ENCODE measurements around the gene CETN2. TPM values are rescaled to one million over a fixed set of nuclear protein-coding genes. Genes with fewer than 3 reads are reported as not detected.

CETN2 gene
- total and polyA plus RNA-seq, 2 donors (not counting 3 experiments of a cell fraction or from before 2014, with no cell fraction given) = 15.4 to 28.2 TPM

DNA sequence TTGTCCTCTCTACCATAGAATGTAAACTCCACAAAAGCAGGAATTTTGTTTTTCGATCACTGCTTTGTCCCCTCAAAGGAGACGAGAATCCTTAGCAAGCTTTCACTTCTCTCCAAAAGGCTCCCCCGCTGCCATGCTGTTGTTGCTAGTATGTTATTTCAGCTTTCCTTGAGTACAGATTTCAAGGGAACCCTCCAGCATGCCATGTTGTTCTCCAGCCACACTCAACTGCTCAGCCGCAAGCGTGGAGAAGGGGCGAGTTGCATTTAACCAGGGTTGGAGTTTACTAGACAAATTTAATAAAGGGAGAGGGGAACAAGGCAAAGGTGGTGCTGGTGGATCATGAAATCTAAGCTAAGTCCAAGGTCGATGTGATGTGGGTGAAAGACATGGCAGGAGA lies 23.4 kb upstream of the CETN2 start:
- Histone ChIP-seq H3K9me3 (replicated peaks; ENCODE audit: control insufficient read depth, insufficient read depth, low read length) (no peaks in the 10 kb centered on the region), H3K9ac (replicated peaks; ENCODE audit: extremely low read depth, insufficient read depth, low read length) (no peak overlapping the region), H3K4me1 (ENCODE audit: control insufficient read depth, extremely low read depth, insufficient read depth, low read length) (no peaks in the 10 kb centered on the region), H3K27ac (ENCODE audit: insufficient read depth, low read depth, low read length) (no peak overlapping the region), H4K20me1 (replicated peaks; ENCODE audit: control insufficient read depth, extremely low read depth, insufficient read depth, low read length) (no peaks in the 10 kb centered on the region), H3K9me1 (replicated peaks; ENCODE audit: control insufficient read depth, extremely low read depth, insufficient read depth, low read length) (no peaks in the 10 kb centered on the region), H3K4me2 (ENCODE audit: insufficient read depth, low read length) (no peak overlapping the region), H3K4me3 (replicated peaks in 1 of 3; ENCODE audit: insufficient read depth in 1 of 3, low read depth in 1 of 3, low read length in 3 of 3) (no peak overlapping the region), H2AFZ (ENCODE audit: low read depth, low read length) (no peak overlapping the region), H3K36me3 (ENCODE audit: control insufficient read depth in 2 of 2, extremely low read depth in 1 of 2, insufficient read depth in 2 of 2, low read length in 2 of 2) (peaks cover 0 to 4% of the 10 kb centered on the region in 2 experiments), H3K27me3 (ENCODE audit: control insufficient read depth in 2 of 2, insufficient read depth in 2 of 2, low read length in 2 of 2) (no peaks in the 10 kb centered on the region), H3K79me2 (ENCODE audit: control insufficient read depth, insufficient read depth, low read length) (no peaks in the 10 kb centered on the region)
- no peak for TF ChIP-seq POLR2A (IDR thresholded peaks at IDR 0.05; ENCODE audit: low read depth, low read length)
- TF ChIP-seq GATA2 (IDR thresholded peaks at IDR 0.05; ENCODE audit: insufficient read depth, insufficient read length, low read depth, low read length) = no peak
- no peak for TF ChIP-seq FOS (IDR thresholded peaks at IDR 0.05; ENCODE audit: borderline replicate concordance, insufficient read depth, low read length)
- no peak for TF ChIP-seq EZH2 (IDR thresholded peaks at IDR 0.05; ENCODE audit: borderline replicate concordance, low read depth, low read length, severe bottlenecking)
- TF ChIP-seq, protein P1, sequence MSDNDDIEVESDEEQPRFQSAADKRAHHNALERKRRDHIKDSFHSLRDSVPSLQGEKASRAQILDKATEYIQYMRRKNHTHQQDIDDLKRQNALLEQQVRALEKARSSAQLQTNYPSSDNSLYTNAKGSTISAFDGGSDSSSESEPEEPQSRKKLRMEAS (IDR thresholded peaks at IDR 0.05; ENCODE audit: insufficient read depth, insufficient read length) = no peak
- TF ChIP-seq POLR2AphosphoS5 (IDR thresholded peaks at IDR 0.05; ENCODE audit: insufficient read depth, low read depth, low read length) = no peak
- TF ChIP-seq, protein P2, sequence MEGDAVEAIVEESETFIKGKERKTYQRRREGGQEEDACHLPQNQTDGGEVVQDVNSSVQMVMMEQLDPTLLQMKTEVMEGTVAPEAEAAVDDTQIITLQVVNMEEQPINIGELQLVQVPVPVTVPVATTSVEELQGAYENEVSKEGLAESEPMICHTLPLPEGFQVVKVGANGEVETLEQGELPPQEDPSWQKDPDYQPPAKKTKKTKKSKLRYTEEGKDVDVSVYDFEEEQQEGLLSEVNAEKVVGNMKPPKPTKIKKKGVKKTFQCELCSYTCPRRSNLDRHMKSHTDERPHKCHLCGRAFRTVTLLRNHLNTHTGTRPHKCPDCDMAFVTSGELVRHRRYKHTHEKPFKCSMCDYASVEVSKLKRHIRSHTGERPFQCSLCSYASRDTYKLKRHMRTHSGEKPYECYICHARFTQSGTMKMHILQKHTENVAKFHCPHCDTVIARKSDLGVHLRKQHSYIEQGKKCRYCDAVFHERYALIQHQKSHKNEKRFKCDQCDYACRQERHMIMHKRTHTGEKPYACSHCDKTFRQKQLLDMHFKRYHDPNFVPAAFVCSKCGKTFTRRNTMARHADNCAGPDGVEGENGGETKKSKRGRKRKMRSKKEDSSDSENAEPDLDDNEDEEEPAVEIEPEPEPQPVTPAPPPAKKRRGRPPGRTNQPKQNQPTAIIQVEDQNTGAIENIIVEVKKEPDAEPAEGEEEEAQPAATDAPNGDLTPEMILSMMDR (IDR thresholded peaks at IDR 0.05; ENCODE audit: extremely low read depth in 1 of 2, insufficient read depth in 1 of 2, low read depth in 1 of 2, low read length in 2 of 2) = no peak
- TF ChIP-seq MYC (IDR thresholded peaks at IDR 0.05; ENCODE audit: low read depth, low read length) = no peak
- BruUV-seq (replicated peaks) = no TSS peak
- DNase-seq (ENCODE audit: low read depth, low spot score) (no peak), FAIRE-seq (peak; percentile 15)
- ChIA-PET CTCF (no interaction called here), POLR2A (no interaction called here)
- intact Hi-C loops (cut with micrococcal nuclease) (no loop called here), dilution Hi-C loops (cut with MboI; ENCODE audit: extremely low pct_ligation_motif_present, low sequenced_read_pairs) (no loop called here)
